Measurements from ENCODE around the gene VSNL1. TPM values are rescaled to one million over a fixed set of nuclear protein-coding genes. Genes with fewer than 3 reads are reported as not detected.

VSNL1 gene
- total RNA-seq, 1 experiment from 2014 or later: not detected

DNA sequence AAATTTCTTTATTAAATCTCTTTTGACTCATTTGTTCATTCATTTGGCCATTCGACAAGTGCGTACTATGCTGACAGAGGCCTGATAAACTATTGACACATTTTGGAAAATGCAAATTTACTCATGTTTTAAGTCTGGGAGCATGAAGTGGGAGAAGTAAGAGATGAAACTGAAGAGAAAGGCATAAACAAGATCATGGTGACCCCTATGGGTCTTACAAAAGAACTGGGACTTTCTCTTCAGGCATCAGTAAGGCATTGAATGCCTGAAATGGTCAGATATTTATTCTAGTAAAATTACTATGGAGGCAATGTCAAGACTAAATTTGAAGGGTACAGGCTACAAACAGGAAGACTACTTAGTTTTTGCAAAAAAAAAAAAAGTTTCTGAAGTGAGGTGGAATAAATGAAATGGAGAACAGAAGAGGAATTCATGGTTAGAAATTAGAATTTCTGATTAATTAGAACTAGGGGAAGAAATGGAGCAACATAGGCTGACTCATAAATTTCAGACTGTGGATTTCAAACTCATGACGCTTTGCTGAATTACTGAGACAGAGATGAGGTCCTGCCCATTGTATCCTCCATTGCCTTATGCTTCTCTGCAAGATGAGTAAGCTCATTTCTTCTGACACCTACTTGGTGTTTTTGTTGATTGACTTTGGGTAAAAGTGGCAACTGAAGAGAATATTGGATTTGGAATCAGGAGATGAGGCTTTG lies 32.7 kb downstream of the VSNL1 start:
- H3K4me1 Mint-ChIP-seq (ENCODE audit: low read depth, unreplicated experiment): no peaks in the 10 kb centered on the region
- CTCF ChIA-PET: no interaction called here
- H3K27me3 Mint-ChIP-seq (ENCODE audit: unreplicated experiment): peaks cover 41% of the 10 kb centered on the region
- peaks cover 3% of the 10 kb centered on the region for H3K9me3 Mint-ChIP-seq (ENCODE audit: low read depth, unreplicated experiment)
- no peak overlapping the region for H3K27ac Mint-ChIP-seq (ENCODE audit: unreplicated experiment)
- intact Hi-C loops (cut with micrococcal nuclease; ENCODE audit: unreplicated experiment): loop anchor here (5.0 kb wide), 1 partner anchor 91 kb away; no protein-coding TSS in a partner anchor
- TF ChIP-seq, protein P1, sequence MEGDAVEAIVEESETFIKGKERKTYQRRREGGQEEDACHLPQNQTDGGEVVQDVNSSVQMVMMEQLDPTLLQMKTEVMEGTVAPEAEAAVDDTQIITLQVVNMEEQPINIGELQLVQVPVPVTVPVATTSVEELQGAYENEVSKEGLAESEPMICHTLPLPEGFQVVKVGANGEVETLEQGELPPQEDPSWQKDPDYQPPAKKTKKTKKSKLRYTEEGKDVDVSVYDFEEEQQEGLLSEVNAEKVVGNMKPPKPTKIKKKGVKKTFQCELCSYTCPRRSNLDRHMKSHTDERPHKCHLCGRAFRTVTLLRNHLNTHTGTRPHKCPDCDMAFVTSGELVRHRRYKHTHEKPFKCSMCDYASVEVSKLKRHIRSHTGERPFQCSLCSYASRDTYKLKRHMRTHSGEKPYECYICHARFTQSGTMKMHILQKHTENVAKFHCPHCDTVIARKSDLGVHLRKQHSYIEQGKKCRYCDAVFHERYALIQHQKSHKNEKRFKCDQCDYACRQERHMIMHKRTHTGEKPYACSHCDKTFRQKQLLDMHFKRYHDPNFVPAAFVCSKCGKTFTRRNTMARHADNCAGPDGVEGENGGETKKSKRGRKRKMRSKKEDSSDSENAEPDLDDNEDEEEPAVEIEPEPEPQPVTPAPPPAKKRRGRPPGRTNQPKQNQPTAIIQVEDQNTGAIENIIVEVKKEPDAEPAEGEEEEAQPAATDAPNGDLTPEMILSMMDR (IDR thresholded peaks at IDR 0.05; ENCODE audit: unreplicated experiment): no peak
- H3K4me3 Mint-ChIP-seq (ENCODE audit: low read depth, unreplicated experiment): no peak overlapping the region
- DNase-seq: no peak
- BruUV-seq (replicated peaks): no TSS peak
- no peaks in the 10 kb centered on the region for H3K36me3 Mint-ChIP-seq (ENCODE audit: insufficient read depth, unreplicated experiment)

DNA sequence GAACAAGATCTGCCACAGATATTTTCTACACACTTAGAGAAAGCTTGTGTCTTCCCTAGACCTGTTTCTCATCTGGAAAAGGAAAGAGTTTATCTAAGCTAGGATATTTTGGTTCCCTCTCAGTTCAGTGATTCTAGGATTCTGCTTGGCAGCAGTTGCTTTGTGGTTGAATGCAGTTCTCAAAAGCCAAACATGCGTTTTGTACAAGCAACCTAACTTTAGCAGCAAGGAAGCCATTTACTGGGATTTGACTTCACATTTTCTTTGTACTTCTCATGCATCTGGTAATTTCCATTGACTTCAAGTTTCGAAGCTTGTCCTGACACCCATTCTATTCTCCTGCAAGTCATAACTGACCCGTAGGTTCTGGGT lies 33.3 kb downstream of the VSNL1 start:
- no peaks in the 10 kb centered on the region for H3K36me3 Mint-ChIP-seq (ENCODE audit: insufficient read depth, unreplicated experiment)
- TF ChIP-seq, protein P1 (IDR thresholded peaks at IDR 0.05; ENCODE audit: unreplicated experiment): no peak
- no peak for DNase-seq
- CTCF ChIA-PET: no interaction called here
- H3K4me3 Mint-ChIP-seq (ENCODE audit: low read depth, unreplicated experiment): no peak overlapping the region
- intact Hi-C loops (cut with micrococcal nuclease; ENCODE audit: unreplicated experiment): loop anchor here (5.0 kb wide), 1 partner anchor 91 kb away; no protein-coding TSS in a partner anchor
- peaks cover 3% of the 10 kb centered on the region for H3K9me3 Mint-ChIP-seq (ENCODE audit: low read depth, unreplicated experiment)
- H3K27me3 Mint-ChIP-seq (ENCODE audit: unreplicated experiment): peaks cover 41% of the 10 kb centered on the region
- H3K4me1 Mint-ChIP-seq (ENCODE audit: low read depth, unreplicated experiment): no peaks in the 10 kb centered on the region
- no peak overlapping the region for H3K27ac Mint-ChIP-seq (ENCODE audit: unreplicated experiment)
- no TSS peak for BruUV-seq (replicated peaks)

DNA sequence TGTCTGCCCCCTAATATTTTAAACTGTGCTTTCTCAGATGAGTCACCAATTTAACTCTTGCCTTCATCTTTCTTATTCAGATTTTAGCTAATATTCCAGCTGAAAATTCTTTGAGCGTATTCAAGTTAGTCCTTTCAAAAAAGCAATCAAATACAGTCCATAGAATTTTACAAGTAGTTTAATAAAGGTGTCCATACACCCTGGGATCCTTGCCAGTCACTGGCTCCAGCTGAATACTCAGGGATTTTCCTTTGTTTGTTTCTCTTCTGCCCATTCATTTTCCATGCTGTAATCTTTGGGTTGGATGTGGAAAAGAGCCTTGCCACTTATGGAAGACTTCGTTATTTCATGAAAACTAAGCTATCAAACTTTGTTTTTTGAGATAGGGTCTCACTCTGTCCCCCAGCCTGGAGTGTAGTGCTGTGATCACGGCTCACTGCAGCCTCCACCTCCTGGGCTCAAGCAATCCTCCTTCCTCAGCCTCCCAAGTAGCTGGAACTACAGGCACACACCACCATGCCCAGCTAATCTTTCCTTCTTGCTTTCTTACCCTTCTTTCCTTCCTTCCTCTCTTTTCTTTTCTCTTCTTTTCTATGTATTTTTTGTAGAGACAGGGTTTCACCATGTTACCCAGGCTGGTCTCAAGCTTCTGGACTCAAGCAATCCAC lies 34.0 kb downstream of the VSNL1 start:
- H3K9me3 Mint-ChIP-seq (ENCODE audit: low read depth, unreplicated experiment): peaks cover under 1% of the 10 kb centered on the region
- H3K27me3 Mint-ChIP-seq (ENCODE audit: unreplicated experiment): peaks cover 41% of the 10 kb centered on the region
- TF ChIP-seq, protein P1 (IDR thresholded peaks at IDR 0.05; ENCODE audit: unreplicated experiment): no peak
- H3K27ac Mint-ChIP-seq (ENCODE audit: unreplicated experiment): no peak overlapping the region
- CTCF ChIA-PET: no interaction called here
- no peak overlapping the region for H3K4me3 Mint-ChIP-seq (ENCODE audit: low read depth, unreplicated experiment)
- DNase-seq: no peak
- intact Hi-C loops (cut with micrococcal nuclease; ENCODE audit: unreplicated experiment): loop anchor here (5.0 kb wide), 1 partner anchor 92 kb away; no protein-coding TSS in a partner anchor
- no peaks in the 10 kb centered on the region for H3K4me1 Mint-ChIP-seq (ENCODE audit: low read depth, unreplicated experiment)
- no peaks in the 10 kb centered on the region for H3K36me3 Mint-ChIP-seq (ENCODE audit: insufficient read depth, unreplicated experiment)
- no TSS peak for BruUV-seq (replicated peaks)

DNA sequence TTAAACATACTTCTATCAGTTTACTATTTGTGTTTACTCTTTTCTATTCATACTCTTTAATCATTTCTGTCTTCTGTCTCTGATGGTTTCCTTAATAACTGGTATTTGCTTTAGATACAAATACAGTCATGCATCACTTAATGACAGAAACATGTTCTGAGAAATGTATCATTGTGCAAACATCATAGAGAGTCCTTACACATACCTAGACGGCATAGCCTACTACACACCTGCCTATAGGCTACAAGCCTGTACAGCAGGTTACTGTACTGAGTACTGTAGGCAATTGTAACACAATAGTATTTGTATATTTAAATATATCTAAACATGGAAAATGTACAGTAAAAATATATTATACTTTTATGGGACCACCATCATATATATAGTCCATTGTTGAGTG lies 36.3 kb downstream of the VSNL1 start:
- CTCF ChIA-PET: no interaction called here
- TF ChIP-seq, protein P1 (IDR thresholded peaks at IDR 0.05; ENCODE audit: unreplicated experiment): no peak
- no peak overlapping the region for H3K4me3 Mint-ChIP-seq (ENCODE audit: low read depth, unreplicated experiment)
- BruUV-seq (replicated peaks): no TSS peak
- peaks cover 40% of the 10 kb centered on the region for H3K27me3 Mint-ChIP-seq (ENCODE audit: unreplicated experiment)
- H3K36me3 Mint-ChIP-seq (ENCODE audit: insufficient read depth, unreplicated experiment): no peaks in the 10 kb centered on the region
- H3K4me1 Mint-ChIP-seq (ENCODE audit: low read depth, unreplicated experiment): no peaks in the 10 kb centered on the region
- H3K27ac Mint-ChIP-seq (ENCODE audit: unreplicated experiment): no peak overlapping the region
- intact Hi-C loops (cut with micrococcal nuclease; ENCODE audit: unreplicated experiment): no loop called here
- H3K9me3 Mint-ChIP-seq (ENCODE audit: low read depth, unreplicated experiment): no peaks in the 10 kb centered on the region
- no peak for DNase-seq

Measured in Calu3 (cell line).